ENCODE measurements around the gene DNAJA4.

- no peak for TF ChIP-seq CTCF (conservative IDR thresholded peaks at IDR 0.05; ENCODE audit: low read length)
- TF ChIP-seq EZH2phosphoT487 (IDR thresholded peaks at IDR 0.05; ENCODE audit: borderline replicate concordance) = no peak
Measured at GRCh38 chr15:78263351-78263781, 996 bp upstream of the DNAJA4 start.

Data from Loucy (cell line).